Posterior cingulate gyrus (tissue), 11 donors: Measurements from ENCODE around the gene ATAD1.
"Not testable (repeated sequence)": the region's sequence is repeated elsewhere in the genome, so short reads cannot be mapped to it uniquely, and the experiment has no call there.

ENCODE experiments used
- DNase-seq, 10 donors: peaks; one replicate each; pipeline versions ENCODE4 v3.0.0 to v3.0.0-alpha.2; 2020 to 2021; ENCODE audit warnings: mixed read lengths in 3 of 10
- intact Hi-C: fragments of 100-400 bp; cut with DNase I; formaldehyde crosslinking; loops from one replicate; pipeline ENCODE4 v1.15.1; 2023

The ATAD1 gene

GRCh38 chr10:87816163-87816897 lies 1.7 kb downstream of the ATAD1 start:
- no peak for DNase-seq
- intact Hi-C loops: no loop called here

GRCh38 chr10:87804939-87805569 lies 13.0 kb downstream of the ATAD1 start:
- DNase-seq: no peak
- intact Hi-C loops: no loop called here

- no peak for DNase-seq
- intact Hi-C loops: no loop called here
Observed at GRCh38 chr10:87803831-87804230, 14.2 kb downstream of the ATAD1 start.

GRCh38 chr10:87803328-87803727 lies 14.7 kb downstream of the ATAD1 start:
- intact Hi-C loops: no loop called here
- no peak for DNase-seq

GRCh38 chr10:87801813-87802435 lies 16.1 kb downstream of the ATAD1 start:
- intact Hi-C loops, DNase-seq: not testable (repeated sequence)

GRCh38 chr10:87799860-87800259 lies 18.2 kb downstream of the ATAD1 start:
- no peak for DNase-seq
- intact Hi-C loops: no loop called here

GRCh38 chr10:87798082-87798481 lies 19.9 kb downstream of the ATAD1 start:
- intact Hi-C loops: no loop called here
- no peak for DNase-seq

- DNase-seq: no peak
- intact Hi-C loops: no loop called here
Observed at GRCh38 chr10:87794285-87794684, 23.7 kb downstream of the ATAD1 start.

GRCh38 chr10:87790185-87790584 lies 27.8 kb downstream of the ATAD1 start:
- DNase-seq: no peak
- intact Hi-C loops: no loop called here

GRCh38 chr10:87786421-87786820 lies 31.6 kb downstream of the ATAD1 start:
- intact Hi-C loops: no loop called here
- no peak for DNase-seq

GRCh38 chr10:87782721-87783120 lies 35.3 kb downstream of the ATAD1 start:
- DNase-seq: no peak
- intact Hi-C loops: no loop called here

GRCh38 chr10:87781545-87781944 lies 36.5 kb downstream of the ATAD1 start:
- DNase-seq: no peak
- intact Hi-C loops: no loop called here

GRCh38 chr10:87776328-87776727 lies 41.7 kb downstream of the ATAD1 start:
- DNase-seq: no peak
- intact Hi-C loops: no loop called here

GRCh38 chr10:87775766-87776165 lies 42.3 kb downstream of the ATAD1 start:
- intact Hi-C loops: no loop called here
- no peak for DNase-seq

GRCh38 chr10:87771871-87772500 lies 46.0 kb downstream of the ATAD1 start:
- intact Hi-C loops: loop anchor here (2.0 to 5.0 kb wide), 2 partner anchors 115 to 240 kb away; no protein-coding TSS in a partner anchor
- no peak for DNase-seq

GRCh38 chr10:87767253-87767652 lies 50.8 kb downstream of the ATAD1 start:
- intact Hi-C loops: no loop called here
- DNase-seq: no peak

GRCh38 chr10:87765666-87766376 lies 52.2 kb downstream of the ATAD1 start:
- DNase-seq: no peak
- intact Hi-C loops: no loop called here

GRCh38 chr10:87764072-87764934 lies 53.7 kb downstream of the ATAD1 start:
- no peak for DNase-seq
- intact Hi-C loops: no loop called here

GRCh38 chr10:87763086-87763861 lies 54.8 kb downstream of the ATAD1 start:
- no peak for DNase-seq
- intact Hi-C loops: loop anchor here (1.0 kb wide), 1 partner anchor 38 kb away; no protein-coding TSS in a partner anchor
